Activated CD8-positive, alpha-beta memory T cell treated with anti-CD3 and anti-CD28 coated beads, Interleukin-2, amount 50 U/mL, for 1 hour (primary cell): ENCODE data around the gene MTX2.
"Not testable (repeated sequence)": the region's sequence is repeated elsewhere in the genome, so short reads cannot be mapped to it uniquely, and the experiment has no call there.

Experiments
- DNase-seq: peaks from one replicate; pipeline ENCODE4 v3.0.0-alpha.2; 2020; ENCODE audit errors: extremely low read depth

MTX2 gene

GRCh38 chr2:176285321-176285720, 16.1 kb downstream of the MTX2 start:
- DNase-seq: no peak

DNA sequence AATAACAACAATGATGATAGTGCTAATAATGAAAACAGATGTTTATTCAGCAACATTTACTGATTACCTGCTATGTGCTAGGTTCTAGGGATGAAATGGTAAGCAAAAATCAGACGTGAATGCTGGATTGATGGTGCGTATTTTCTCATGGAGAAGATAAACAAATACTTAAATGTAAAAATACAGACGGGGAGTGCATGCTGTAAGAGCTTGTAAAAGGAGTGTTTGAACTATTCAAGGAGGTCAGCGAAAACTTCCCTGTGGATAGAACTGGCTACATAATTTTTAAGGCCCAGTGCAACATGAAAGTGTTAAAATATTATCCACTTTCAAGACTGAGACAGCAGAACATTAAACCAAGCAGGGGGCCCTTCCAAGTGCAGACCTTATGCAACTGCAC, 22.1 kb downstream of the MTX2 start:
- no peak for DNase-seq

GRCh38 chr2:176291809-176292283, 22.6 kb downstream of the MTX2 start:
- no peak for DNase-seq

DNA sequence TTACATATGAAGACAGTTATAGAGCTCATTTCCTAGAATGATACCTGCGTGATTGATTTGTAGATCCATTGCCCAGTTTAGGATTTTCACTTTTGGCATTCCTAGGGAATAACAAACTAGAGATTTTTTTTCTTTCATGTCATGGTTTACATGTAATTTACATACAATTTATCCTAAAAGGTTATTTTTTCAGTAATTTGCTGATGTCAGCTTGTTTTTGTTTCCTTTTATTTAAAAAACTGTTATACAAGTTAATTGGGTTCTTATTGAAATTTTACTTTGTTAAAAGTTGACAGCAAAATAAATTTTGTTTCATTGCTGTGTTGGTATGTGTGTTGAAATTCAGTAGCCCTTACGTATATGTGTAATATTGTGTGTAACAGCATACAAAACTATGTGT, 23.4 kb downstream of the MTX2 start:
- DNase-seq: no peak

- DNase-seq: no peak
These were observed 24.1 kb downstream of the MTX2 start for GRCh38 chr2:176293334-176293733.

- DNase-seq: no peak
These were observed 27.8 kb downstream of the MTX2 start for GRCh38 chr2:176297067-176297466.

GRCh38 chr2:176297737-176298136, 28.5 kb downstream of the MTX2 start:
- DNase-seq: no peak

- DNase-seq: not testable (repeated sequence)
These were observed 36.8 kb downstream of the MTX2 start for GRCh38 chr2:176306020-176306419.

DNA sequence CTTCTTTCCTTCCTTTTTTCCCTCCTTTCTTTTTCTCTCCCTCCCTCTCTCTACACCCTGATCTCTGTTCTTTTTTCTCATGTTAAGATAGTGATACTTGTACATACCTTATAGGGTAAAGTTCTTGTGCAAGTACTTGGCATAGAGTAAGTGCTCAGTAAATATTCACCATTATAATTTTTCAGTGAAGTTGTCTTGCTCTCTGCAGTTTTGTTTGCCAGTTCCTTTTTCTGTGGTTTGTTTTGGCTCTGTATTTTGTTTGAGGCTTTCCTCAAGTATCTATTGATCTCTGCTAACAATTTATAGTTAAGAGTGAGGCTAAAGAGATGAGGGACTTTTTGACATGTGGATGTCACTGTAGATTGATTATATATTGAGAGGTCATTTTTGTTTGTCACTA, 48.0 kb downstream of the MTX2 start:
- no peak for DNase-seq

DNA sequence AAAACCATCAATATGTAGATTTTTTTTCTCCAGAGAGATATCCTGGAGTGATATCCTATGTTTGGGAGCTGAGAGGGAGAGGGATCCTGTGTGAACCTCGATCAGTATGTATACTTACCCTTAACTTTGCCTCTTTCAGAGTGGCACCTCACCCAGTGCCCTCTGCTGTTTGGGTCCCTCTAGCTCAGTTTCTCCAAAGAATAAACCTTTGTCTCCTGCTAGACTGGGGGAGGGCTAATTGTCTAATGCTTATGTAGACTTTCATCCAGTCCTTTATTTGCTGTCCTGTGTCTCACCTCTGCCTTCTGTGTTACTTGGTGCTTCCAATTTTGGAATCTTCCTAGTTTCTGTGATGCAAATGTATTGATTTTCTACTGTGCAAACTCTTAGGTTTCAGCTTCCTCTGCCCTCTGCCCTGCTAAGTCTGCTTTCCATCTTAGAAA, 48.4 kb downstream of the MTX2 start:
- DNase-seq: no peak

- no peak for DNase-seq
These were observed 52.7 kb downstream of the MTX2 start for GRCh38 chr2:176321916-176322315.

- no peak for DNase-seq
These were observed 55.6 kb downstream of the MTX2 start for GRCh38 chr2:176324862-176325261.

DNA sequence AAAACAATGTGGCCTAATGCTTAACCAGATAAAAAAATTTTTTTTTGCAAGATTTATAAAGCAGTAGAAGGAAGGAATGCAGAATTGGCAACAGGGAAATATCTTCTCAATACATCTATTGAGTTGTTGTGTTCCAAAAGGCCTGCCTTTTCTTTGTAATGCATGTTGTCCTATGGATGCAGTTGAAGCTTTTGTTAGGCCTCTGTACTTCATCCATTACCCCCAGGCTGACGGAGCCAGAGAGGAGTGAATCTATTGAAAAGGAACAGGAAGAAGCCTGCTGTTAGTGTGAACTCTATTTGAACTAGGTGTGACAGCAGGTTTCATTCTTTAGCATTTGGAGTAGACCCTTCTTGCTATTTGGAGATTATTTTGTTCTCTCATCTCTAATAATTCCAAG, 56.5 kb downstream of the MTX2 start:
- no peak for DNase-seq

- no peak for DNase-seq
These were observed 58.9 kb downstream of the MTX2 start for GRCh38 chr2:176328149-176328548.

GRCh38 chr2:176330612-176331011, 61.4 kb downstream of the MTX2 start:
- DNase-seq: no peak

- DNase-seq: no peak
These were observed 62.4 kb downstream of the MTX2 start for GRCh38 chr2:176331646-176332045.

DNA sequence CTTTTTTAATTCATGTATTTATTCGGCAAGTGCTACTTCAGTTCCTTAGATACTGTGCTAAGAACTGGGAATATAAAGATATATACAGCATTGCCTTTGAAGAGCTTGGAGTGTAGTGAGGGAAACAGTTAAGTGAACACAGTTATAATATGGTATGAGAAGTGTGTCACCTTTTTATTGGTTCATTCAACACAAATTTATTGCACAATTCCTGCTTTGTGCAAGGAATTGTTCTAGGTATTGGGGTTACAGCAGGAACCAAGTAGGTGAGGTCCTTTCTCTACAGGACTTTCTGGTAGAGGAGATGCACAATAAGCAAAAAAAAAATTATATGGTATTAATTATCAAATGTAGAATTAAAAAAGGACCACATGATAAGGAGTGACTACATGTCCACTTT, 65.5 kb downstream of the MTX2 start:
- DNase-seq: no peak

GRCh38 chr2:176338395-176338794, 69.2 kb downstream of the MTX2 start:
- DNase-seq: no peak

DNA sequence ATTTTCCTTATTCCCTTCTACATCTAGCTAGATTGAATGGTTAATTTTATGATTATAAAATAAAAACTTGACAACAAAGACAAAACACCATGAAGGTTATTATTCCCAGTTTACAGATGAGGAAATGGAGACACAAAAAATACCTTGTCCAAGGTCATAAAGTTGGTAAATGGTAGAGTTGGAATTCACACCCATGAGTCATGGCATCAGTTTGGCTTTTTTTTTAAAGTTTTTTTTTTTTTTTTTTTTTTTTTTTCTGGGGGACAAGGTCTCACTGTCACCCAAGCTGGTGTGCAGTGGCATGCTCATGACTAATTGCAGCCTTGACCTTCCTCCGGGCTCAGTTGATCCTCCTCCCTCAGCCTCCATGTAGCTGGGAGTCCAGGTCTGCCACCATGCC, 70.0 kb downstream of the MTX2 start:
- no peak for DNase-seq

DNA sequence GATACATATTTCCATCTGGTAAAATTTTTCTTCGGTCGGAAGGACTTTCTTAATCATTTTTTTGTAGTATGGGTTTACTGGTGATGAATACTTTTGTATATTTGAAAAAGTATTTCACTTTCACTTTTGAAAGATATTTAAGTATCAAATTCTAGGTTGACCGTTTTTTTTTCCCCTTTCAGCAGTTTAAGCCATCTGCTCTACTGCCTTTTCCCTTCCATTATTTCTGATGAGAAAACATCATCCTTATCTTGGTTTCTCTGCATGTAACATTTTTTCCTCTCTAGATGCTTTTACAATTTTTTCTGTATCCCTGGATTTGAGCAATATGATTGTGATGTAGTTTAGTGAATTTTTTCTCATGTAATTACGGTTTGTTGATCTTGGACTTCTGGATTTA, 87.0 kb downstream of the MTX2 start:
- DNase-seq: no peak

GRCh38 chr2:176364273-176364977, 95.2 kb downstream of the MTX2 start:
- DNase-seq: no peak

- no peak for DNase-seq
These were observed 99.1 kb downstream of the MTX2 start for GRCh38 chr2:176368349-176368748.

DNA sequence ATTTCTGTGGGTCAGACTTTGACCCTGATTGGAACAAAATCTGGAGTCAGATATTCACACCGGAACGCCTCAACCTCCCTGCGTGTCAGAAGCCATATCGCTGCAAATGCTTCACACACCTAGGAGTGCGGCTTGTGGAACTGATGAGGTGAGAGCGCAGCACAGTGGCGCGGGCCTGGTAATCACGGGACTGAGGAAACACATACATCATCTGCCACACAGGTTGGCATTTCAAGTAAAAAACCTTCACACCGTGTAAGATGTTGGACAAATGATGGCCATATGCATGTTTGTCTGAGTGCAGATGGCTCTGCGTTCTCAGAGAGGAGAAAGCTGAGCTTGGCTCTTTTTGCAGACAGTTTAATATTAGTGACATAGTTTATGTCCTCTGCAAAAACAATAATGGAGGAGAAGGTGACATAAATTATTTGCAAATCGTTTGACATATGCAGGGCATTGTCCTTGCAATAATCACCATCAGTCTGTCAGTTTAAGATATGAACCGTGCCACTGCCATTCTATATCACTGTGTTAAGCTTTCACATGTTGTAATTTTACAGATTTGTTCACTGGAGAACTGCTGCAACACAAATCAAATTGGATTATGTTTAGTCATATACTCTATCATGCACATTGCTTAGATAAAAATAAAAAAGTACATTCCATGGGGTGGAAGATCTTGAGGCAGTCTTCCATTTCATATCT, 101.4 kb downstream of the MTX2 start:
- DNase-seq: no peak
